NCI-H128 (cell line): ENCODE results near the gene ARHGAP31.
"Not testable (repeated sequence)": the region's sequence is repeated elsewhere in the genome, so short reads cannot be mapped to it uniquely, and the experiment has no call there.

Experiments
- DNase-seq: peaks from one replicate; lab custom pipeline; 2025; ENCODE audit not compliant: unreplicated experiment; lab: John Stamatoyannopoulos, UW

ARHGAP31 gene

DNA sequence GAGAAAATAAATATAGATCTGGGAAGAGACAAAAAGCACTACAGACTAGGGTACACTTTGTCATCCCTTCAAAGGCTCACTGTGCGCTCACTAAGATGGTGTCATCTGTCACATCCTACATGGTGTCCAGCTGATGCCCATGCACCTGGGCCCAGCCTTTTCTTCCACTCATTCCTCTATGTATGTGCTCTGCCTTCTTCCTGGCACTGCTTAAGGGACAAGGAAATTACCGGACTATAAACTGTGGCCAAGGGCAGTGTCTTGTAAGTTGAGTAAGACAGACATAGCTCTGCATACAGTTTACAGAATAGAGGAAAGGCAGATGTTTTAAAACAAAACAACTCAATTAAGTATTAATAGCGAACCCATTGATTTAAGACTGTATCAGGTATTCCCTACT lies 52.9 kb downstream of the ARHGAP31 start:
- no peak for DNase-seq

GRCh38 chr3:119349354-119350041 lies 55.3 kb downstream of the ARHGAP31 start:
- no peak for DNase-seq

DNA sequence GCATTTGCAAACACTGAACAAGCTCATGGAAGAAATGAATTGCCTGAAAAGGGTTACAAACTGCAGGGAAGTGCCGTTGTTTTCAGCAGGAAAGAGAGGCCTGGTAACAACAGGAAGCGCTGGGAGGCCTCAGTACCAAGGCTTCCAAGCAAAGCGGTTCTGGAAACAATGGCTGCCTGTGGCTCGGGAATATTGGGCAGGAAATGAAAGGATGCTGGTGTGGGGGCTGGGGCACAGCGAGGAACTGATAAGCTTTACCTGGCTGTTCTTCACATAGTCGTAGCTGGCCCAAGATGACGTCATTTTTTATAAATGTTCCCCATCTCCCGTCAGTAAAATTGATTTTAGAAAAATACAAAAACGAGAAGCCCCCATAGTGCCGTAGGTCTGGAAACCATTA lies 55.9 kb downstream of the ARHGAP31 start:
- no peak for DNase-seq

DNA sequence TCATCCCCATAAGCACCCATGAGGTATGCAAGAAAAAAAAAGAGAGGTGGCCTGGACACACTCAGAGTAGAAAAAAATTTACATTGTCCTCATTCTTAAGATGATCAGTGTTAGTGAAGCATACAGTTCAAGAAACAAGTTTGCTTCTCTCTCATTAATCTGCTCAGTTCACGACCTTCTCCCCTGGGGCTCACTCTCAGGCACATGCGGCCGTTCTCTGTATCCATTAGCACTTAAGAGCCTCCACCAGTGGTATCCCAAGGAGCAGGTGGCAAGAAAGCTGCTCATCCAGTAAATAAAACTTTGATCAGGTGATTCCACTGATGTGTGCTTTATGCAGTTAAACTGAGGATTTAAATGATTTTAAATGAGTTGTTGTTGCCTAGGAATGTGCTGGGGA lies 57.4 kb downstream of the ARHGAP31 start:
- DNase-seq: no peak

DNA sequence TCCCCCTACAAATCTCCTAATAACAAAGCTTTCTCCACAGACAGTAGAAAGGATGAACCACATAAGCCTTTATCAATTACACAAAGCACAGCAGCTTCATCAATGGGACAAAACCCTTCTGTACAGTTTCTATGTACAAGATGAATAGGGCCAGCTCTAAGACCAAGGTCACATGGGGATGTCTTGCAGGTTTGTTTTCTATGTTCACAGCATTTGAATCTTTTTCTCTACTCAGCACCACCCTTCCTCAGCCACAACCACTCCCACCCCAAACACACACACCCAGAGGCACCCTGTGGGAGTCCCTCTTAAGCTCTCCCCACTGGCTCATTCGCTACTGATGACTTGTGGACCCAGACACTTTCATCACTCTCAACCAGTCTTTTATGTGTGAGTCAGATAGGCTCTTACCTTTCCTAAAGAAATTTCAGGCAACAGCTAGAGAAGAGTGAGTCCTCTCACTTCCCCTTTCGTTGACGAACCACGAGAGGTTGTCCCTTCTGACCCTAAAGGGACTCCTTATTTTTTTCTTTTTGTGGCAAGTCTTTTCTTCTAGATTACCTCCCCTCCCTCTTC lies 57.9 kb downstream of the ARHGAP31 start:
- DNase-seq: no peak

- DNase-seq: no peak
Measured at GRCh38 chr3:119352863-119353527, 58.8 kb downstream of the ARHGAP31 start.

- DNase-seq: not testable (repeated sequence)
Measured at GRCh38 chr3:119355608-119356007, 61.4 kb downstream of the ARHGAP31 start.

DNA sequence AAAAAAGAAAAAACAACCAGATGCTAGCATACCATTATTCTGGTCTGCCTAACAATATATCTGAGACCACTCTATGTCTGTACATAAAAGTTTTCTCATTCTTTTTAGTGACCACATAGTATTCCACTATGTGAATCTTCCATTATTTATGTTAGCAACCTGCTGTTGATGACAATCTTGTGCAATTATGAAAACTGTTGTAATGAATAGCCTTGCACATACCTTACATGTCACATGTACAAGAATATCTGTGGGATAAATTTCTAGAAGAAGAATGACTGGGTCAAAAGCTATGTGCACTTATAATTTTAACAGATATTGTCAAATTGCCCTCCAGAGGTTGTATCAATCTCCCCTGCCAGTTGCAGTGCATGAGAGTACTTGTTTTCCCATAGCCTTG lies 62.5 kb downstream of the ARHGAP31 start:
- no peak for DNase-seq

- no peak for DNase-seq
Measured at GRCh38 chr3:119357190-119357589, 63.0 kb downstream of the ARHGAP31 start.

GRCh38 chr3:119359476-119360326 lies 65.5 kb downstream of the ARHGAP31 start:
- DNase-seq: no peak

DNA sequence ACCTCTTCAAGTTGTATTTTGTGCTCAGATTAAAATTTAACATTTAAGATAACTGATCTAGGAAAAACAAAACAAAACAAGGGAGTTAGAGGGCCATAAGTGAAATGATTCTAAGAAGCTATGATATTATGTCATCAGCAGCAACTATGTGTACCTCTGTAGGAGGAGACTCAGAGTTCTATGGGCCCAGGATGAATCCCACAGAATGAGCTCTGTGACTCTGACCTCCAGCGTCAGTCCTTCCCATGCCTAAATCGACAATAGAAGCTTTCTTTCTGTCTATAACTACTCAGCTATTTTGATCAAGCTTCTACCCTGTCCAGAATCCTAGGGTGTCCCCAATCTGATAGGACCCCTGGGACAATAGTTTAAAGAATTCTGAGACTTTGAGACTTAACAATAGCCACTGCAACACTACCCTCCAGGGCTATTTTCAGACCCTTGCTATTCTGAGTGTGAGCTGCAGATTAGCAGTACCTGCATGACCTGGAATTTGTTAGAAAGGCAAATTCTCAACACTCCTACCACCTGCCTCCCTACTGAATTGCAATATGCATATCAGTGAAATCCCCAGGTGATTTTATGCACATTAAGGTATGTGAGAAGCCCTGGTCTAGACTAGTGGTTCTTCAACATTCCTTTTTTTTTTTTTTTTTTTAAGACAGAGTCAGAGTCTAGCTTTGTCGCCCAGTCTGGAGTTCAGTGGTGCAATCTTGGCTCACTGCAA lies 66.7 kb downstream of the ARHGAP31 start:
- DNase-seq: no peak

DNA sequence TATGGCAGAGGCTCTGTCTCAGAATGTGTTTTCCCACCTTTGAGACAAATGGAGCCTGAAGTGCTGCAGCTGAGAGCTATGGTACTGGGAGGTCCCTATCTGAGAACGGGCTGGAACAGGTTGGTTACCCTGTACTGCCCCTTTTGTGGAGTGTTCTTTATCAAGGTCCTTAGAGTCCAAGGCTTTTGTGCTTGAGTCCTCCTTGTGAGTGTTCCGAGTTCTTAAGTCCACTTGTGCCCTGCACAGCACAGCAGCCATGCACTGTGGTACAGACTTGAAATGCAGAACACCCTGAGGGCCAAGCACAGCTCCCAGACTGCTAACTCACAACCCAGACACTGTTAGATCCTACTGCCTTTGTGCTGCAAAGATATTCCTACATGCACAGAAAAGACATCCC lies 67.8 kb downstream of the ARHGAP31 start:
- no peak for DNase-seq

DNA sequence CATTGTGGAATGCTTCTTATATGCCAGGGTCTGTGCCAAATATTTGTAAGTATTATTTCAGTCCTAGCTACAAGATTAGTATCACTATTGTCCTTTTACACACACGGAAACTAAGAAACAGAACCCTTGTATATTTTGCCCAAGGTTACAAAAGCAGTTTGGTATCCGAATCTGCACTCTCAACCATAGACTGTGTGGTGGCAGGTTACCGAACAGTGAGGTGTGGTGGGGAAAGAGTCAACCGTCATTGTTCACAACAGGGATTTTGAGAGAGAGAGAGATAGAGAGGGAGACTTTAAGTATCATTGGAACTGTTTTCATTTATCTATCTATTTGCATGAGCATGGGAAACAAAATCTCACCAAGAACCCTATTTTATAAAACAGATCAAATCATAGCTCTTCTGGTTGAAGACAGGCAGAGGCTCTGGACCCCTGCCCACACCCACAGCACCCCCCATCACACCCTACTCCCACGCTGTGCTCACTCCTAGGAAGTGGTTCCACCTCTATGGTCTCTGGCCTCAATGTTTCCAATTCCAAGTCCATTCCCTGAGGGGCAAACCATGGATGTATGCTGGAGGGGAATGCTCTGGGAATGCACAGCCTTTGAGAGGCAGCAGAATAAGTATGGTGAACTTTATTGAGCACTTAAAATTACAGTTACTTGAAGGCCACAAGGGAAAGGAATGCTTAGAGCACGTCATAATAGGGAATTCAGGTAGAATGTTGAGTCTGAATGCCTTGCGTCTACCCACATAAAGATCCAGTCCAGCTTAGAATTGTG lies 69.0 kb downstream of the ARHGAP31 start:
- DNase-seq: no peak

- DNase-seq: no peak
Measured at GRCh38 chr3:119364401-119364800, 70.2 kb downstream of the ARHGAP31 start.

- no peak for DNase-seq
Measured at GRCh38 chr3:119365418-119365817, 71.2 kb downstream of the ARHGAP31 start.

- no peak for DNase-seq
Measured at GRCh38 chr3:119367000-119367399, 72.8 kb downstream of the ARHGAP31 start.

GRCh38 chr3:119368298-119368697 lies 74.1 kb downstream of the ARHGAP31 start:
- no peak for DNase-seq

DNA sequence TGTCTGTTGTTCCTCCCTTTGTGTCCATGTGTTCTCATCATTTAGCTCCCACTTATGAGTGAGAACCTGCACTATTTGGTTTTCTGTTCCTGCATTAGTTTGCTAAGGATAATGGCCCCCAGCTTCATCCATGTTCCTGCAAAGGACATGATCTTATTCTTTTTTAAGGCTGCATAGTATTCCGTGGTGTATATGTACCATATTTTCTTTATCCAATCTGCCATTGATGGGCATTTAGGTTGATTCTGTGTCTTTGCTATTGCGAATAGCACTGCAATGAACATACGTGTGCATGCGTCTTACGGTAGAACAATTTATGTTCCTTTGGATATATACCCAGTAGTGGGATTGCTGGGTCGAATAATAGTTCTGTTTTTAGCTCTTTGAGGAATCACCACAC lies 77.6 kb downstream of the ARHGAP31 start:
- not testable (repeated sequence) for DNase-seq

- DNase-seq: no peak
Measured at GRCh38 chr3:119375106-119375505, 80.9 kb downstream of the ARHGAP31 start.

- no peak for DNase-seq
Measured at GRCh38 chr3:119375510-119375909, 81.3 kb downstream of the ARHGAP31 start.
